HG03575 (cell line): ENCODE data around the gene NUDT15.
A peak's percentile ranks its signal among the peaks of the same experiment; 100 is the strongest.
"Not testable (repeated sequence)": the region's sequence is repeated elsewhere in the genome, so short reads cannot be mapped to it uniquely, and the experiment has no call there.

Source experiments
- ATAC-seq: cut with Tn5 transposase; IDR thresholded peaks from one replicate; pipeline ENCODE4 v1.9.1; 2021; ENCODE audit not compliant: unreplicated experiment, insufficient number of reproducible peaks, low FRiP score; ENCODE audit errors: extremely low read depth

Gene NUDT15

GRCh38 chr13:48037346-48038173 is at the start of gene NUDT15:
Gene NUDT15 (plus strand): TSS chr13:48037726. CDS start chr13:48037747, 21 bp downstream.
- peak; percentile 74 for ATAC-seq

GRCh38 chr13:47990427-47990826 is 47.1 kb upstream of the NUDT15 start:
- no peak for ATAC-seq

- no peak for ATAC-seq
These were observed 46.5 kb upstream of the NUDT15 start for GRCh38 chr13:47990920-47991466.

GRCh38 chr13:47991859-47992258 is 45.7 kb upstream of the NUDT15 start:
- ATAC-seq, result no peak

DNA sequence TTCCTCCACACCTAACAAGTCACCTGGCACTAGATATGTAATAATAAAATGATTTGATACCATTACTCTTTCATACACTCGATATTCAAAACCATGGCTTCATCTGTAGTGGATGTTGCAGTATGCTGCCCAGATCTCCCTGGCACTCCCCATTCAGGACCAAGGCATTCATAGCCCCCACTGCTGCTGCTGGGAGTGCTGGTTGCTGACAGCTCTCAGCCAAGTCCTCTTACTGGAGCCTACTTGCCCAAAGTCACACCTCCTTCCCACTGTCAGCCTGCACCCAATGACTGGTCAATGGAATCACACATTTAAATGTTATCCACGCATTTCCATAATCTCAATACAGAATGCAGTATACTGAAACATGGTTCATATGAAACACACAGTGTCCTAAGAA is 40.1 kb upstream of the NUDT15 start:
- ATAC-seq, result no peak

GRCh38 chr13:47999973-48000372 is 37.6 kb upstream of the NUDT15 start:
- ATAC-seq, result no peak

- ATAC-seq, result peak; percentile 9
These were observed 36.9 kb upstream of the NUDT15 start for GRCh38 chr13:48000559-48001113.

DNA sequence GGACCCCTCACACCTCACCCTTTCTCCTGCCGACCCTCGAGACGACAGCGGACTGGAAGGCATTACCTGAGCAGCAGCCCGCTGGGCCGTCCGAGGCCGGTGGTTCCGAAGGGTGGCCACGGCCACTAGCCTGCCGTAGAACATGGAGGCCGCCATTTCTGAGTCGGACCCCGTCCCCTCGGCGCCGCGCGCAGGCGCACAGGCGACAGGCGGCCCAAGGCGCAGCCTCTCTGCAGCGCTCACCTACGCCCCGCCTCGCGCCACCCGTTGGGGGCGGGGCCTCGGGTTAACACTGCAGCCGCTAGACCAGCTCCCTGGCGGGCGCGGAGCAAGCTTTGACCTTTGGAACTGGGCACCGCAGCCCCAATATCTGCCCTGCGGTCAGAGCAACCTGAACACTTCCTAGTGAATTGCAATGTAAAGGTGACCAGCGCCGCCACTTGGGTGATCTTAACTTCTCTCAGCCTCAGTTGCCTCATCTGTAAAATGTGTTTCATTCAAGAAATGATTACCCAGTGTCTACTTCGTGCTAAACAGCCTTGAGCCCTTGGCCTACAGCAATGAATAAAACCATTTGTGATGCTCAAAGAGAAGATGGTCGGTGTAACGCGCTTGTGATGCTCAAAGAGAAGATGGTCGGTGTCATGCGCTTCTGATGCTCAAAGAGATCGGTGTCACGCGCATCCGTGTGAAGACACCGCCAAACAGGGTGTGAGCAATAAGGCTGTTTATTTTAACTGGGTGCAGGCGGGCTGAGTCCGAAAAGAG is 36.2 kb upstream of the NUDT15 start, which contains the start of gene SUCLA2:
TSS of gene SUCLA2 (minus strand) at position 160 of the 768 bp plus-strand sequence. CDS start at position 156, 4 bp downstream.
- peak; percentile 85 for ATAC-seq

GRCh38 chr13:48001999-48002398 is 35.5 kb upstream of the NUDT15 start:
- not testable (repeated sequence) for ATAC-seq

- no peak for ATAC-seq
These were observed 33.3 kb upstream of the NUDT15 start for GRCh38 chr13:48004201-48004600.

GRCh38 chr13:48006396-48006795 is 31.1 kb upstream of the NUDT15 start:
- ATAC-seq, result no peak

- ATAC-seq, result no peak
These were observed 28.2 kb upstream of the NUDT15 start for GRCh38 chr13:48009284-48009683.

GRCh38 chr13:48010698-48011097 is 26.8 kb upstream of the NUDT15 start:
- no peak for ATAC-seq

- no peak for ATAC-seq
These were observed 24.9 kb upstream of the NUDT15 start for GRCh38 chr13:48012668-48013067.

DNA sequence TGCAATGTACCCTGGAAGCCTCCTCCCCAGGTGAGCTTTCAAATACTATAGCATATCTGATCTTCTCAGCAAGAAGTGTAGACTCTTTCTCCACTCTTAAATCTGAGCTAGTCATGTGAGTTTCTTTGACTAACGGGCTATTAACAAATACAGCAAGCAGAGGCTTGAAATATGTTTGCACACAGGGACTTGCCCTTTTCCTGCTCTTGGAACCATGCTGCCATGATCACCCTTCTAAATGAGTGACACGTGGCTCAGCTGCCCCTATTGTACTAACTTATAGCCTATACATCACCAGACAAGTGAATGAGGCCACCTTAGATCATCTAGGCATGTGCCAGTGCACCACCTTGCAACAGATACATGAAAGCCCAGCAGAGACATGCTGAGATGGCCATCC is 23.2 kb upstream of the NUDT15 start:
- ATAC-seq, result no peak

DNA sequence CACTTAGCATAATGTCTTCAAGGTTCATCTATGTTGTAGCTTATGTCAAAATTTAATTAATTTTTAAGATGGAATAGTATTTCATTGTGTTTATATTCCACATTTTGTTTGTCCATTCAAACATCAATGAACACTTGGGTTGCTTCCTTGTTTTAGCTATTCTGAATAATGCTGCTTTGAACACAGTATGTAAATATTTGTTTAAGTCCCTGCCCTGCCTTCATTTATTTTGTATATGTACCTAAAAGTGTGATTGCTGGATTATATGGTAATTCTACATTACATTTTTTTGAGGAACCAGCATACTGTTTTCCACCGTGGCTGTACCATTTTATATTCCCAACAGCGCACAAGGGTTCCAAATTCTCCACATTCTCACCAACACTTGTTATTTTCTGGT is 18.9 kb upstream of the NUDT15 start:
- ATAC-seq, result no peak

DNA sequence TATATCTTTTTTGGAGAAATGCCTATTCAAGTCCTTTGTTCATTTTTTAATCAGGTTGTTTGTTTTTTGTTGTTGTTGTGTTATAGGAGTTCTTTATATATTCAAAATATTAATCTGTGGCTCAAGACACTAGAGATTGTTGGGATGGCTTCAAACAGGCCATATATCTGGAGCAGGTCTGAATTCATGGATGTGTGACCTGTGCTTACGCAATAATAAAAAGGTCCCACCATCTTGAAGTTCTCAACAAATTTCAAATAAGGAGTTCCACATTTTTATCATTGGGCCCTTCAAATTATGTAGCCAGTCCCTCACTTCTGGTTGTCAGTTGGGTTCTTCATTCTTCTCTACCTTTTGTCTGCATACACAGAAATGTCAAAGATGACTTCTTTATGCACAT is 17.7 kb upstream of the NUDT15 start:
- ATAC-seq, result no peak

- no peak for ATAC-seq
These were observed 9.5 kb upstream of the NUDT15 start for GRCh38 chr13:48028066-48028465.

GRCh38 chr13:48029859-48030258 is 7.7 kb upstream of the NUDT15 start:
- no peak for ATAC-seq
